GM20000 (cell line): ENCODE results near the gene ASAH2B.
"Not testable (repeated sequence)": the region's sequence is repeated elsewhere in the genome, so short reads cannot be mapped to it uniquely, and the experiment has no call there.

Source experiments
- DNase-seq: peaks from one replicate; pipeline ENCODE4 v3.0.0; 2012; ENCODE audit warnings: low spot score
- CTCF ChIP-seq: IDR thresholded peaks from 2 replicates; pipeline ENCODE4 v1.5.1; 2012; ENCODE audit warnings: mild to moderate bottlenecking, control low read depth; ENCODE audit errors: extremely low read depth, missing control alignments

The ASAH2B gene

GRCh38 chr10:50739618-50740292 lies at the start of gene ASAH2B:
Gene ASAH2B (plus strand): TSS chr10:50739936. CDS start chr10:50745131, 5,195 bp downstream.
- no peak for TF ChIP-seq CTCF
- peak; percentile 52 for DNase-seq

DNA sequence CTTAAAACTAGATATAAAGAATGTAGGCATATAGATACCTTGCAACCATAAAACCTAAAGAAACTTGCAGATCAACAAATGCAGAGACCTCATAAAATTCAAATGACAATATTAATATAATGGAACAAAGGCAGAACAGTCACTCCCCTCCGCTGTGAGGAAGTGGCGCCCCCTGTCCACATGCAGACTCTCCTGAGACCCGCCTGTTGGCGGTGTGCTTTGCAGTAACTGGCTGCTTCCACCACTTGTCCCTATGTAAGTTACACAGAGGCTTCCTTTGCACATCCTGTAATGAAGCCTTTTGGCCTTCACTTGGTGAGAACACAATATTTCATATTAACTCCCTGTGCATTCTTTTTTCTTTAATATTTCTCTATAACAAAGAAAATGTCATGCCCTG lies 41.9 kb upstream of the ASAH2B start:
- not testable (repeated sequence) for DNase-seq

GRCh38 chr10:50701947-50702346 lies 37.8 kb upstream of the ASAH2B start:
- DNase-seq: not testable (repeated sequence)

GRCh38 chr10:50702997-50703396 lies 36.7 kb upstream of the ASAH2B start:
- not testable (repeated sequence) for DNase-seq

DNA sequence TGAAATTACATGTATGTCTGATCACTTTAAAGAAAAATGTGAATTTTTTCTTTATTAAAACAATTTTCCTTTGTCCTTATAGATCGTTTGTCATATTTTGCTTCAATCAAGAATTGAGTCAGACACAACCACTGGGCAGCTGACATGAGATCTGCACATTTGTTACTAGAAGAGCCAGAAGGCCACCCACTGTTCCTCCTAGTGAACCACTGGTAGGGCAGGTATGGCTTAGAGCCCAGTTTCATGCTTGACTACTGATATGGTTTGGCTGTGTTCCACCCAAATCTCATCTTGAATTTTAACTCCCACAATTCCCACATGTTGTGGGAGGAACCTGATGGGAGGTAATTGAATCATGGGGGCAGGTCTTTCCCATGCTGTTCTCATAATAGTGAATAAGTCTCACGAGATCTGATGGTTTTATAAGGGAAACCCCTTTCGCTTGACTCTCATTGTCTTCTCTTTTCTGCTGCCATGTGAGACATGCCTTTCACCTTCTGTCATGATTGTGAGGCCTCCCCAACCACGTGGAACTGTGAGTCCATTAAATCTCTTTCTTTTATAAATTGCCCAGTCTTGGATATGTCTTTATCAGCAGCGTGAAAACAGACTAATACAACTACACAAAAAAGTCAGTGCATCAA lies 35.2 kb upstream of the ASAH2B start:
- DNase-seq: not testable (repeated sequence)

GRCh38 chr10:50706006-50706405 lies 33.7 kb upstream of the ASAH2B start:
- DNase-seq: not testable (repeated sequence)

DNA sequence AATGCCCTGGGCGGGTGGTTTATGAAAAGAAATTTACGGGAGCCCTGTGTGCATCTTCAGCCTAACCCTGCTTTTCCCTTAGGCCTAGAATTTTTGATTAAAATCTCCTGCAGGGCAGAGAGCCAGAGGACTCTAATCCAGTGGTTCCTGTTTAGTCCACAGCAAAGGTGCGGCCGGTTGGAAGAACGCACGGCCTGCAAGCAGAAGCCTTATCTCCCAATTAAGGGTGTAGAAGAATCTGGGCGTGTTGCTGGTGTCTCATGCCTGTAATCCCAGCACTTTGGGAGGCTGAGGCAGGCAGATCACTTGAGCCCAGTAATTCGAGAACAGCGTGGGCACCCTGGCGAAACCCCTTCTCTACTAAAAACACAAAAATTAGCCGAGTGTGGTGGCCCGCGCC lies 29.5 kb upstream of the ASAH2B start:
- not testable (repeated sequence) for DNase-seq

DNA sequence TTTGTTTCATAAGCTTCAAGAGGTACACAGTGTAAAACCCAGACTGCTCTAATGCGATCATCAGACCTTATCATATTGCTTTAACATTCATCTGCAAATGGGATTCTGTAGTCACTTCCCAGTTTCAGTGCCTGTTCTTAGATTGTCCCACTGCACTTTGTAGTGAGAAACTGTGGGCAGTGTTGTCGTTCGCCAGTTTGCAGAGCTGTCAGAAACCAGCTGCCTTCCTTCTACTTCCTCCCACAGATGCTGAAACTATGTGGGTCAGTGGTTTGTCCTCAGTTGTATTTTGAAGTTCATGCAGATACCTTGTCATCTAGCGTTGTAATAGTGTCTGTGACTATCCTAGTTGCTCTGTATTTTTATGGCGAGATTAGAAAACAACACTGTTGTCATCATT lies 15.9 kb upstream of the ASAH2B start:
- DNase-seq: peak; percentile 4

DNA sequence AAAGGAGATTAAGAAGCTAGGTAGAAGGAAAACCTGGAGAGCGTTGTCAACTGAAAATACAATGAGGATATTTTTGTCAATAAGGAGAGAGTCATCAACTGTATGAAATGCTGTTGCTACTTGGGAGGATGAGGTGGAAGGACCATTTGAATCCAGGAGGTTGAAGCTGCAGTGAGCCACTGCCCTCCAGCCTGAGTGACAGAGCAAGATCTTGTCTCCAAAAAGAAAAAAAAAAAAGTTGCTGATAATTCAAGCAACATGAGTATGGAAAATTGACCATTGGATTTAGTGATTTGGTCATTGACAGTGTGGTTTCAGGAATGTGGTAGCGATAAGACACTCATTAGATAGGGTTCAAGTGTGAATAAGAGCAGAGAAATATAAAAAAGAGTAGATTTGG lies 11.6 kb upstream of the ASAH2B start:
- DNase-seq: not testable (repeated sequence)

- DNase-seq: not testable (repeated sequence)
Observed at GRCh38 chr10:50738987-50739617, 634 bp upstream of the ASAH2B start.

DNA sequence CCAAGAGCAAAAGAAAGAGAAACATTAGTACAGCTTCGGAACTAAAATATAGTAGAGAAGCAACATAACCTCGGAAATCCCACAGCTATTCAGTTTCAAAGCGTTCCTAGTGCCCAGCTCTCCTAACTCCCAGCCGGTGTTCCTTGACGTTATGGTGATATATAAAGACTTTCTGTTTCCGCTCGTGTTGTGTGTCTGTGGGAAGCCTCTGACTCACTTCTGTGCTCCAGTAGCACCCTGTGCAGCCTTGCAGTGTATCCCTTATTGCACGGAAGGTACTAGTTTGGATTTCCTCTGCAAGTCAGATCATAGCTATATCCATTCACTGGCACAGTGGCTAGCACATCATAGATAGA lies 535 bp downstream of the ASAH2B start:
- TF ChIP-seq CTCF: no peak
- DNase-seq: peak; percentile 11

DNA sequence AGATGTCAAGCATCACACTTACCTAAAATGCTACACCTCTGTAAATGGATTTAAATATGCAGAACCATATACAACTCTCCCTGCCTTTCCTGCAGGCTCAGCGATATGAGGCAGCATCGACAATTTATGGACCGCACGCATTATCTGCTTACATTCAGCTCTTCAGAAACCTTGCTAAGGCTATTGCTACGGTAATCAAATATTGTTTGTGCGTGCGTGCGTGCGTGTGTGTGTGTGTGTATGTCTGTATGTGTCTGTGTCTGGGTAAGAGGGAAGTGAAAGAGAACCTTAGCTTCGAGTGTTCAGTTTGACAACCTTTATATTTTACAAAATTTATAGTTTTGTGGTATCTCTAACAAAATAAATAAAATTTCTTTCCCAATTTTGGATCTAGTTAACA lies 3.1 kb downstream of the ASAH2B start:
- not testable (repeated sequence) for DNase-seq

DNA sequence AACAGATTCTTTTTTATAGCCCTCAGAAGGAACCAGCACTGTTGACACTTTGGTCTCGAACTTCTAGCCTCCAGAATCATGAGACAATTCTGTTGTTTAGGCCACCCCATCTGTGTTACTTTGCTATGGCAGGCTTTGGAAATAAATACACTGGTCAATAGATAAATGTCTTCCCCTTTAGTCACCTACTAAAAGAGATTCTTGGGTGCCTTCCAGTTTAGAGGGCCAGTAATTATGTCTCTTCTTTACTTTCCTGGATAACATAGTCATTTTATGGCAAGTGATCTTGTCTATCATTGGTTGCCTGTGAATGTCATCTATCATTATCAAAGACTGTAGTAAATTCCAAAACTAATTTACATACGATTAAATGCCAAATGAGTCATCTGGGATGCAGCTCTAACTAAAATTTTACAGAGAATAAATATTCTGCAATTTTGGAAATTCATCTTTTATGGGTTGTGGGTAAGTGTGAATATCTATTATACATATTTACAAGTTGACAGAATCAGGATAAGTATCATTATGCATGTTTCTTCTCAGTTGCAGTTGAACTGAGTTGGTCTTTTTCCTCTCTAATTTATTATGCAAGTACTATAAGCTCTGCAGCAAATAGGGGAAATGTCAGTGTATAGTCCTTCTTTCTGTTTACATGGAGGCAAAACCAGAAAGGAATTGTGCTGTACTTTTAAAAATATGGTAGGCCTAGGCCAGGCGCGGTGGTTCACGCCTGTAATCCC lies 27.2 kb downstream of the ASAH2B start:
- not testable (repeated sequence) for DNase-seq

DNA sequence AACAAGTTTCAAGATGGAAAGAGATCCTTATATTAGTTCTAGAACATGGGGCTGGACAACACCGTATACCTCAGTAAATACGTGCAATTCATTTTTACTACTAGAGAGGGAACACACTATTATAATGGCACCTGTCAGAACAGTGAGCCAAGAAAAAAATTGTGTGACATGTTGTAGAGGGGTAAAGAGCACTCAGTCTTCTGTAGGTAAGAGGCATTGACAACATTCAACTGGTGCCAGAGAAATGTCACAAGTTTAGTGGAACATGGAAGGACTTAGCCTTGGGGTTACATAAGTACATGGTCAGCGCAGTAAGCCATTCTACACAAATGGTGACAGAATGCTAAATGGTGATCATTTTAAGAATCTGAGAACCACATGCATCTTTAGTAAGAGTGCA lies 32.3 kb downstream of the ASAH2B start:
- DNase-seq: not testable (repeated sequence)

- DNase-seq: not testable (repeated sequence)
Observed at GRCh38 chr10:50774868-50775267, 35.1 kb downstream of the ASAH2B start.

GRCh38 chr10:50780036-50780435 lies 40.3 kb downstream of the ASAH2B start:
- not testable (repeated sequence) for DNase-seq

- DNase-seq: not testable (repeated sequence)
Observed at GRCh38 chr10:50782017-50782416, 42.3 kb downstream of the ASAH2B start.

DNA sequence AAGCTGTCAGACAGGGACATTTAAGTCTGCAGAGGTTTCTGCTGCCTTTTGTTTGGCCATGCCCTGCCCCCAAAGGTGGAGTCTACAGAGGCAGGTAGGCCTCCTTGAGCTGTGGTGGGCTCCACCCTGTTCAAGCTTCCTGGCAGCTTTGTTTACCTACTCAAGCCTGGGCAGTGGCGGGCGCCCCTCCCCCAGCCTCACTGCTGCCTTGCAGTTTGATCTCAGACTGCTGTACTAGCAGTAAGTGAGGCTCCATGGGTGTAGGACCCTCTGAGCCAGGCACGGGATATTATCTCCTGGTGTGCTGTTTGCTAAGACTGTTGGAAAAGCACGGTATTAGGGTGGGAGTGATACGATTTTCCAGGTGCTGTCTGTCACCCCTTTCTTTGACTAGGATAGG lies 48.2 kb downstream of the ASAH2B start:
- not testable (repeated sequence) for DNase-seq
